Measurements from ENCODE around the gene ONECUT2. TPM values are rescaled to one million over a fixed set of nuclear protein-coding genes. Genes with fewer than 3 reads are reported as not detected.

Gene ONECUT2
- total RNA-seq, 4 donors from 2014 or later, result under 0.01 to 0.06 (median under 0.01) TPM; not detected in 1

DNA sequence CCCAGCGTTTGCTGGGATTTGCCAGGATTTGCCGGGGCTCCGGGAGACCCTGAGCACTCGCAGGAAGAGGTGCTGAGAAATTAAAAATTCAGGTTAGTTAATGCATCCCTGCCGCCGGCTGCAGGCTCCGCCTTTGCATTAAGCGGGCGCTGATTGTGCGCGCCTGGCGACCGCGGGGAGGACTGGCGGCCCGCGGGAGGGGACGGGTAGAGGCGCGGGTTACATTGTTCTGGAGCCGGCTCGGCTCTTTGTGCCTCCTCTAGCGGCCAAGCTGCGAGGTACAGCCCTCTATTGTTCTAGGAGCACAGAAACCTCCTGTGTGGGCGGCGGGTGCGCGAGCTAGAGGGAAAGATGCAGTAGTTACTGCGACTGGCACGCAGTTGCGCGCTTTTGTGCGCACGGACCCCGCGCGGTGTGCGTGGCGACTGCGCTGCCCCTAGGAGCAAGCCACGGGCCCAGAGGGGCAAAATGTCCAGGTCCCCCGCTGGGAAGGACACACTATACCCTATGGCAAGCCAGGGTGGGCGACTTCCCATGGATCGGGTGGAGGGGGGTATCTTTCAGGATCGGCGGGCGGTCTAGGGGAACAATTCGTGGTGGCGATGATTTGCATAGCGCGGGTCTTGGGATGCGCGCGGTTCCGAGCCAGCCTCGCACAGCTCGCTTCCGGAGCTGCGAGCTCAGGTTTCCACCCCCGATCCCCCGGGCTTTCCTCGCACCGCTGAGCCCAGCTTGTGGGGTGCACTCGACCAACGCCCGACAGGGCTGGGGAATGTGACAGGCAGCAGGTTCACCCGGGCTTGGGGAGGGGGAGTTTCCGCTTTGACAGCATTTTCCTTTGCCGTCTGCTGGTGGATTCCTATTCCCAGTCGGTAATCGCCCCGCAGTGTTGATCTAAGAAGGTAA is 2.8 kb downstream of the ONECUT2 start:
- Histone ChIP-seq H3K27ac (replicated peaks in 1 of 4) (no peak overlapping the region), H3K27me3 (peaks cover 4 to 97% (median 80%) of the 10 kb centered on the region in 4 donors), H3K4me3 (peak overlapping the region; percentile 1 to 35 (median 16)), H3K4me1 (peaks cover 58 to 80% (median 76%) of the 10 kb centered on the region in 4 donors), H3K36me3 (no peaks in the 10 kb centered on the region), H3K9me3 (no peaks in the 10 kb centered on the region)
- TF ChIP-seq, protein P1, sequence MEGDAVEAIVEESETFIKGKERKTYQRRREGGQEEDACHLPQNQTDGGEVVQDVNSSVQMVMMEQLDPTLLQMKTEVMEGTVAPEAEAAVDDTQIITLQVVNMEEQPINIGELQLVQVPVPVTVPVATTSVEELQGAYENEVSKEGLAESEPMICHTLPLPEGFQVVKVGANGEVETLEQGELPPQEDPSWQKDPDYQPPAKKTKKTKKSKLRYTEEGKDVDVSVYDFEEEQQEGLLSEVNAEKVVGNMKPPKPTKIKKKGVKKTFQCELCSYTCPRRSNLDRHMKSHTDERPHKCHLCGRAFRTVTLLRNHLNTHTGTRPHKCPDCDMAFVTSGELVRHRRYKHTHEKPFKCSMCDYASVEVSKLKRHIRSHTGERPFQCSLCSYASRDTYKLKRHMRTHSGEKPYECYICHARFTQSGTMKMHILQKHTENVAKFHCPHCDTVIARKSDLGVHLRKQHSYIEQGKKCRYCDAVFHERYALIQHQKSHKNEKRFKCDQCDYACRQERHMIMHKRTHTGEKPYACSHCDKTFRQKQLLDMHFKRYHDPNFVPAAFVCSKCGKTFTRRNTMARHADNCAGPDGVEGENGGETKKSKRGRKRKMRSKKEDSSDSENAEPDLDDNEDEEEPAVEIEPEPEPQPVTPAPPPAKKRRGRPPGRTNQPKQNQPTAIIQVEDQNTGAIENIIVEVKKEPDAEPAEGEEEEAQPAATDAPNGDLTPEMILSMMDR (IDR thresholded peaks at IDR 0.05), result peak; percentile 19 to 44 (median 23)
- no peak for TF ChIP-seq EP300 (IDR thresholded peaks at IDR 0.05)
- under 1% methylated on average over 35 of the region's 72 CpGs for WGBS
- intact Hi-C loops (cut with DNase I), result no loop called here
- no peak for DNase-seq (ENCODE audit: extremely low spot score)

DNA sequence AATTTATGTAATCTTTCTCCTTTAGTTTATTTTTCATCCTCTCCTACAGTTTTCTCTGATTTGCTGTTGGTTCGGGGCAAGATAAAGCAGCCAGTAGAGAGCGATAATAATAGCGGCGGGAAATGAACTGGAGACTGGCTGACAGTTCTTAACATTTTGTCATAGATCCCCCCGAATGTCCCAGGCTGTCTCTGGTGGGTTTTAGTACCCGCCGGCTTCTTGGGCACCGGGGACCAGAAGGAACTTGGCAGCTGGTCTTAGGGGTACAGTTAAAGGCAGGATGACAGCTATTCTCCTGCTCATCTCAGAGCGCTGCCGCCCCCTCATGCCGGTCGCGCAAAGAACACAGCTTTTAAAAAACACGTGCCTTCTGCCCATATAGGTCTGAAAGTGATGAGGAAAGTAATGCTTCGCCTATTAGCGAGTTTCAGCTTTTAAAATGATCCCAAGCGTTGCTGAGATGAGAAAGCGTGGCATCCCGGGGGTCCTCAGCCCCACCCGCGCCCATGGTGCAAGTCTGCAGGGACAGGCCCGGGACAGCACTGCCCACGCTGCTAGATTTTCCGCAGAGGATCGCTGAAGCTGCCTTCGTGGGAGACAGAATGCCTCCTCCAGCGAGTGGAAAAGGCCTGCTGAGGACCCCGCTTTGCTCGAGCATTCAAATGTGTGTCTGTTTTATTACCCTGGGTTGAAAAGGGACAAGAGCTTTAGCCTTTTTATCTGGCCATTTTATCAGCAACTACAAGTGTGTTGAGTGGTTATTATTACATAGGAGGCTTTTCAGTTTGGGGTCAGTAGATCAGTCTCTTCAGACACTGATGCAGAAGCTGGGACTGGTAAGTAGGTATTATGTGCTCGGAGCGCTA is 3.8 kb downstream of the ONECUT2 start:
- Histone ChIP-seq H3K4me3 (peak overlapping the region in 2 of 4 donors; percentile 13 to 19), H3K27ac (replicated peaks in 1 of 4) (no peak overlapping the region), H3K36me3 (no peaks in the 10 kb centered on the region), H3K4me1 (peaks cover 55 to 75% (median 74%) of the 10 kb centered on the region in 4 donors), H3K27me3 (peaks cover 4 to 97% (median 76%) of the 10 kb centered on the region in 4 donors), H3K9me3 (no peaks in the 10 kb centered on the region)
- WGBS, result 12% methylated on average over 31 of the region's 31 CpGs
- no peak for DNase-seq (ENCODE audit: extremely low spot score)
- intact Hi-C loops (cut with DNase I), result no loop called here
- TF ChIP-seq POLR2AphosphoS5 (IDR thresholded peaks at IDR 0.05) (no peak), EP300 (IDR thresholded peaks at IDR 0.05) (no peak), POLR2A (IDR thresholded peaks at IDR 0.05; ENCODE audit: low read depth) (no peak)
- TF ChIP-seq, protein P1 (IDR thresholded peaks at IDR 0.05), result no peak

DNA sequence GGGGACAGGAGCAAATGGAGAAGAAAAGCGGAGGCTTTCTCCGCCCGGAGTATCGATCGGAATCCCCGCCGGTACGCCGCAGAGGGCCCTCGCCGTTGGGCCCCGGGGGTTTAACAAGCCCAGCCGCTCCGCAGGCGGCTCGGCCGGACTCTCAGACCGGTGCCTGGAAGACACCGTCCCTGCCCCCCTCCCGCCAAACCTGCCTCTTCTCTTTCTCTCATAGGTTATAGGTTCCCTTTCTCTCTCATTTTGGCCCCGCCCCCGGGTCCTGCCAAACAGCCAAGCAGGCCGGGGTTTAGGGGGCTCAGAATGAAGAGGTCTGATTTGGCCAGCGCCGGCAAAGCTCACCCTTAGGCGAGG is 4.4 kb downstream of the ONECUT2 start:
- H3K36me3 ChIP-seq, result no peaks in the 10 kb centered on the region
- intact Hi-C loops (cut with DNase I), result no loop called here
- peaks cover 49 to 69% (median 68%) of the 10 kb centered on the region in 4 donors for H3K4me1 ChIP-seq
- no peak overlapping the region for H3K27ac ChIP-seq (replicated peaks in 1 of 4)
- TF ChIP-seq POLR2AphosphoS5 (IDR thresholded peaks at IDR 0.05), result no peak
- TF ChIP-seq POLR2A (IDR thresholded peaks at IDR 0.05; ENCODE audit: low read depth), result no peak
- no peak for TF ChIP-seq EP300 (IDR thresholded peaks at IDR 0.05)
- TF ChIP-seq, protein P1 (IDR thresholded peaks at IDR 0.05), result no peak
- no peak for DNase-seq (ENCODE audit: extremely low spot score)
- H3K27me3 ChIP-seq, result peaks cover 4 to 97% (median 74%) of the 10 kb centered on the region in 4 donors
- WGBS, result 3% methylated on average over 20 of the region's 26 CpGs
- H3K9me3 ChIP-seq, result no peaks in the 10 kb centered on the region
- H3K4me3 ChIP-seq, result peak overlapping the region in 1 of 4 donors; percentile 14

DNA sequence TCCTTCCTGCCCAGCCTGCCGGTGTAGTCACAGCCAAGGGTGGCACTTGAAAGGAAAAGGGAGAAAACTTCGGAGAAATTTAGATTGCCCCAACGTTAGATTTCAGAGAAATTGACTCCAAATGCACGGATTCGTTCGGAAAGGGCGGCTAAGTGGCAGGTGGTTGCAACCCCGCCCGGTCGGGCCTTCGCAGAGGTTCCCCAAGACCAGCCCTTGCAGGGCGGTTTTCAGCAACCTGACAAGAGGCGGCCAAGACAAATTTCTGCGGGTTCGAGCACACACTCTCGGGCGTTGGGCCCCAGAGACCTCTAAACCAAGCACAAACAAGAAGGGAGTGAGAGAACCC is 4.8 kb downstream of the ONECUT2 start:
- no peaks in the 10 kb centered on the region for H3K9me3 ChIP-seq
- no peak for DNase-seq (ENCODE audit: extremely low spot score)
- H3K27ac ChIP-seq (replicated peaks in 1 of 4), result no peak overlapping the region
- 6% methylated on average over 11 of the region's 17 CpGs for whole genome bisulfite sequencing
- intact Hi-C loops (cut with DNase I), result no loop called here
- peaks cover 49 to 65% (median 64%) of the 10 kb centered on the region in 4 donors for H3K4me1 ChIP-seq
- TF ChIP-seq EP300 (IDR thresholded peaks at IDR 0.05) (no peak), POLR2AphosphoS5 (IDR thresholded peaks at IDR 0.05) (no peak), POLR2A (IDR thresholded peaks at IDR 0.05; ENCODE audit: low read depth) (no peak)
- TF ChIP-seq, protein P1 (IDR thresholded peaks at IDR 0.05), result no peak
- H3K27me3 ChIP-seq, result peaks cover 4 to 97% (median 71%) of the 10 kb centered on the region in 4 donors
- no peaks in the 10 kb centered on the region for H3K36me3 ChIP-seq
- H3K4me3 ChIP-seq, result peak overlapping the region in 1 of 4 donors; percentile 14

Data from esophagus muscularis mucosa (tissue), 4 donors.